Measurements from ENCODE around the gene UBTD2. TPM values are rescaled to one million over a fixed set of nuclear protein-coding genes. Genes with fewer than 3 reads are reported as not detected.
A peak's percentile ranks its signal among the peaks of the same experiment; 100 is the strongest.

The UBTD2 gene
- total RNA-seq, 1 donor from 2014 or later = 6.1 TPM

DNA sequence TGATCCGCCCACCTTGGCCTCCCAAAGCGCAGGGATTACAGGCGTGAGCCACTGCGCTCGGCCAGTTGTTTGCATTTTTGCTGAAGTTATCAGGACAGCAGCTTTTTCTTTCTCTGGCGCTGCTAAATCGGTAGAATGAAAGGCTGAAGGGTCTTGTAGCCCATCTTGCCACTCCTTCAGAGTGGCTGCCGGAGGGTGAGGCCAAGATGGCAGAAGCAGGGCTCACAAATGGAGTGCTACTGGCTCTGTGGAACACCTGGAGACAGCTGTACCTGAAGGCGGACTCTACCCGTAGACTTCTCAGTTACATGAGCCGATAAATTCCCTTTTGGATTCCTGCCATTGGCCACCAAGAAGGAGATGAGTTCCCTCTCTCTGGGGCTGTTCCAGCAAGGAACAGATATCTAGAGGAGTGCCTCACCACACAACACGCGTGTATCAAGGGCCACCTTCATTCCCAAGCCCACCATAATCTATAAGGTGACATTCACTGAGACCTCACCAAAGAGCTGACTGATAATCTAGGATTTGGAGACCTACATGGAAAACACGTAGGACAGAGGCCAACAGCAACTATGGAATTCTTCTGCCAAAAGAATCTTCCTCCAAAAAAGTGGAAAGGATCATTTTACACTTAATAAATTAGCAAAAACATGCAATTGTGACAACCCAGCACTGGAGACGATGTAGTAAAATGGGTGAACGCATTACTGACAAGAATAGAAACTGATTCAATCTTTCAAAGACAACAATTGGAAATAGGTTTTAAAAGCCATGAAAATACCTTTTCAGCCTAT, 117.3 kb downstream of the UBTD2 start:
- no peaks in the 10 kb centered on the region for H3K9me3 Mint-ChIP-seq
- intact Hi-C loops (cut with micrococcal nuclease) = no loop called here
- no peaks in the 10 kb centered on the region for H3K27me3 Mint-ChIP-seq (ENCODE audit: insufficient read depth)
- peaks cover 27% of the 10 kb centered on the region for H3K36me3 Mint-ChIP-seq (ENCODE audit: low read depth)
- no peak for DNase-seq (ENCODE audit: low spot score)
- H3K4me3 Mint-ChIP-seq = no peak overlapping the region
- H3K4me1 Mint-ChIP-seq (ENCODE audit: low read depth) = peaks cover 54% of the 10 kb centered on the region
- no peak overlapping the region for H3K27ac Mint-ChIP-seq

DNA sequence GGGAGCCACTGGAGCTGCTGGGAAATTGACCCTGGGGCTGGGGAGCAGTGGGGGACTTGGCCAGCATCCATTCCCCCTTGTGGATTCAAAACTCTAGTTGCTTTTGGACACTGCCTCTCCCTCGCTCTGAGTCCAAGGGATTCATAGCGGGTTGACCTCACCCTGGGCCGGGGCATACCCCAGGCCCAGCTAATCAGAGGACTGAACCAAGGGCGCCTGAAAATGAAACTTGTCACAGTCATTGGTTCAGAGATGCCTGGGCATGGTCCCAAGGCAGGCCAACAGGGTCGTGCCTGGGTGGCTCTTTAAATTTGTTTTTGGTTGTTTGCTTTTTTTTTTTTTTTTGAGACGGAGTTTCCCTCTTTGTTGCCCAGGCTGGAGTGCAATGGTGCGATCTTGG, 118.1 kb downstream of the UBTD2 start:
- no peaks in the 10 kb centered on the region for H3K9me3 Mint-ChIP-seq
- no peak overlapping the region for H3K4me3 Mint-ChIP-seq
- peaks cover 26% of the 10 kb centered on the region for H3K36me3 Mint-ChIP-seq (ENCODE audit: low read depth)
- H3K27ac Mint-ChIP-seq = no peak overlapping the region
- peaks cover 51% of the 10 kb centered on the region for H3K4me1 Mint-ChIP-seq (ENCODE audit: low read depth)
- no peaks in the 10 kb centered on the region for H3K27me3 Mint-ChIP-seq (ENCODE audit: insufficient read depth)
- no peak for DNase-seq (ENCODE audit: low spot score)
- intact Hi-C loops (cut with micrococcal nuclease) = no loop called here

DNA sequence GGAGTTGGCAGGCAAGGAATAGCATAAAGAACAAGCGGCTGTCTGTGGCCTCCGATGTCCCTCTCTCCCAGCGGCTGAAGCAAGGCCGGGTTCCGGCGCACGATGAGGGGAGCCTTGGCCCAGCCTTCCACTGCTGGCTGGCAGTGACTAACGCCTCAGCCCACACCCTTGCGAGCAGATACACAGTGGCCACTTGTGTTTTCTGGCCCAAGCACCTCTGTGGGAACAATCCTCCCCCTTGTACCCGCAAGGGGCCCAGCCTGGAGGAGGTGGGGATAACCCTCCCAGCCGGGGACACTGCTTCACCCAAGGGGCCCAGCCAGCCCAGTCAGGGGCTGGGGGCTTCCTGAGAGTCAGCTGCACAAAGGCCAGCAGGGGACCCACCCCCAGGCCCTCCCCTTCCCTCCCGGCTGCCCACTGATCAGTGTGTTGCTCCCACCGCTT, 118.8 kb downstream of the UBTD2 start:
- Mint-ChIP-seq H3K27ac (no peak overlapping the region), H3K4me3 (no peak overlapping the region), H3K9me3 (no peaks in the 10 kb centered on the region), H3K4me1 (ENCODE audit: low read depth) (peaks cover 47% of the 10 kb centered on the region), H3K36me3 (ENCODE audit: low read depth) (peaks cover 20% of the 10 kb centered on the region), H3K27me3 (ENCODE audit: insufficient read depth) (no peaks in the 10 kb centered on the region)
- no peak for DNase-seq (ENCODE audit: low spot score)
- intact Hi-C loops (cut with micrococcal nuclease) = no loop called here

DNA sequence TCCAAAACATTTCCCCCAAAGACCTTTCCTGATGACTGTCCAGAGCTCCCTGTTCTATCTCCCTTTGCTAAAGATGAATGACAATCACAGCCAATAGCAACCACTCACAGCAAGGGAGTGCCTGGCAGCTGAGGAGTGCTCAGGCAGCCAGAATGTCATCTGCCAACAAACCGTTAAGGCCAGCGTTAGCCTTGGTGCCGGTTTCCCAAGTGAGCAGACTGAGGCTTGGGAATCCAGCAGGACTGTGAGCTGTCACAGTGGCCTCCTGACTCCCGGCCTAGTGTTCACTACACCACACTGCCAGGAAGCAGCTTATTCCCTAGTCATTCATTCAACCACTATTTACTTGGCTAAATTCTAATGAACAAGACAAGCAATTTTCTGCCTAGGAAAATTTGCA, 120.2 kb downstream of the UBTD2 start:
- peaks cover 13% of the 10 kb centered on the region for H3K36me3 Mint-ChIP-seq (ENCODE audit: low read depth)
- peaks cover 38% of the 10 kb centered on the region for H3K4me1 Mint-ChIP-seq (ENCODE audit: low read depth)
- intact Hi-C loops (cut with micrococcal nuclease) = no loop called here

DNA sequence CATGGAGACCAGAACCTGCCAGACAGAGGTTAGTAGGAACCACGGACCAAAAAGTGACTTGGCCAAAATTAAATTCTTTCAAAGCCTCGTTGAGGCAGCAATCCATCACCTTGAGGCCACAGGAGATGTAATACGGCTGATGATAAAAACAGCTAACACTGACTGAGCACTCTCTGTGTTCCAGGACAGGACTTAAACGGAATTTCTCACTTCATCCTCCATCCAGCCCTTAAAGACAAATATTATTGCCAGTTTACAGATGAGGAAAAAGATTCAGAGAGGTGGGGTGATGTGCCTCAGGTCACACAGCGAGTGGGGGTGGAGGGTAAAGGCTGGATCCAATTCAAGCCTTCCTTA, 120.6 kb downstream of the UBTD2 start:
- H3K27me3 Mint-ChIP-seq (ENCODE audit: insufficient read depth) = no peaks in the 10 kb centered on the region
- DNase-seq (ENCODE audit: low spot score) = no peak
- peaks cover 13% of the 10 kb centered on the region for H3K36me3 Mint-ChIP-seq (ENCODE audit: low read depth)
- no peak overlapping the region for H3K27ac Mint-ChIP-seq
- intact Hi-C loops (cut with micrococcal nuclease) = no loop called here
- H3K4me3 Mint-ChIP-seq = no peak overlapping the region
- H3K4me1 Mint-ChIP-seq (ENCODE audit: low read depth) = peaks cover 34% of the 10 kb centered on the region
- no peaks in the 10 kb centered on the region for H3K9me3 Mint-ChIP-seq

More for the DNA sequence above, 120.2 kb downstream of the UBTD2 start:
- Mint-ChIP-seq H3K4me3 (no peak overlapping the region), H3K9me3 (no peaks in the 10 kb centered on the region), H3K27ac (no peak overlapping the region), H3K27me3 (ENCODE audit: insufficient read depth) (no peaks in the 10 kb centered on the region)
- DNase-seq (ENCODE audit: low spot score) = no peak

DNA sequence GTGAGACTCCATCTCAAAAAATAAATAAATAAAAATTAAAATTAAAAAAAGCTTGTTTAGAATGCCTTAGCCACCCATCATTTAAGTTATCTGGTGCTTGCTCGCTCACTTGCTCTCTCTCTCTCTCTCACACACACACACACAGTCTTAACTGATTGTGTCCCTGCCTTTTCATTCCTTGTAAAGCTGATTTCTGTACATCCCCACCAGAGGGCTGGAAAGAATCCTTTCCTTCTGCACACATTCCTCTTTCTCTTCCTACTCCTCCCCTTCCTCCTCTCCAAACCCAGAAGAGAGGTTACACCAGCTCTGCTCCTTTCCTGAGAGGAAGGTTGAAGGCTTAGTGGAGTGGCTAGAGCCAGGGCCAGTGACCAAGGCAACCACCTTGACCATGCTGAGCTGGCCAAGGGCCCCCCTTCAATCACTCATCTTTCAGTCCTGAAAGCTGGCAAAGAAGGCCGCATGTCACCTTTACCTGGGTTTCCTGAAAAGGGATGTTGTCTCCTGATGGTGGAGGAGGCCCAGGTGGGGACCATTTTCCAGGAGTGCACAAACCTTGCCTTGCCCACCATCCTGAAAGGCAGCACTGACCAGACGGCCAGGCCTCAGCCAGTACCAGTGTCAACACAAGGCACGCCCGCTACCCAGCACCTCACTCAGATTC, 121.1 kb downstream of the UBTD2 start:
- Mint-ChIP-seq H3K27me3 (ENCODE audit: insufficient read depth) (no peaks in the 10 kb centered on the region), H3K4me3 (no peak overlapping the region), H3K36me3 (ENCODE audit: low read depth) (peaks cover 13% of the 10 kb centered on the region), H3K9me3 (no peaks in the 10 kb centered on the region), H3K27ac (peak overlapping the region; percentile 20), H3K4me1 (ENCODE audit: low read depth) (peaks cover 29% of the 10 kb centered on the region)
- intact Hi-C loops (cut with micrococcal nuclease) = no loop called here
- DNase-seq (ENCODE audit: low spot score) = no peak

DNA sequence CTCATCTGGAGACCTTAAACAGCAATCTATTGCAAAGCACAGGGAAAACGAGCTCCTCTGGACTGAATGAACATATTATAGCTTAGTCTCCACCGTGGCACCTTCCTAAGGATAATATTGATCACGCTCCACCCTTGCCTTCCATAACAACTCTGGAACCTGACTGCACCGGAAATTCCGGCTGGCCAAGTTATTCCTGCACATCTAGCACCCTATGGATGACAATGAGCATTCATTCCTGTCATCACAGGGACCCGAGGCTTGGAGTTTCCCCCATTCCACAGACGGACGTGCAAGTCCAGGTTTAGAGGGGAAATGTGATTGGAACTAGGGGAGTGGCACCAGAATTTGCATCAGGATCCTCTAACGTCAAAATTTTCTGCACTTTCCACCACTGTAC, 123.1 kb downstream of the UBTD2 start:
- peaks cover 26% of the 10 kb centered on the region for H3K4me1 Mint-ChIP-seq (ENCODE audit: low read depth)
- DNase-seq (ENCODE audit: low spot score) = no peak
- H3K27me3 Mint-ChIP-seq (ENCODE audit: insufficient read depth) = no peaks in the 10 kb centered on the region
- H3K9me3 Mint-ChIP-seq = no peaks in the 10 kb centered on the region
- intact Hi-C loops (cut with micrococcal nuclease) = no loop called here
- H3K36me3 Mint-ChIP-seq (ENCODE audit: low read depth) = peaks cover 18% of the 10 kb centered on the region
- peak overlapping the region; percentile 42 for H3K27ac Mint-ChIP-seq
- H3K4me3 Mint-ChIP-seq = no peak overlapping the region

Other genes starting within 250 kb of the UBTD2 start
- 88.6 and 91.9 TPM in 2 replicates for gene STK10, start 95.5 kb downstream of the UBTD2 start, total RNA-seq
- not detected in 2 replicates for gene EFCAB9, start 89.6 kb downstream of the UBTD2 start, total RNA-seq
- 0.26 and 0.32 TPM in 2 replicates for gene SH3PXD2B, start 170.8 kb upstream of the UBTD2 start, total RNA-seq

Data from activated T-helper 1 cell treated with anti-CD3 and anti-CD28 coated beads, Interleukin-12 subunit alpha, Interleukin-12 subunit beta, Interleukin-2, Interleukin-4 antibody, amounts not matched to agents 30 ng/mL and 10 ng/mL and 1 ng/mL, durations not matched to agents 14 hours and 24 hours and 36 hours (primary cell).